Testis (tissue), 3 donors: Measurements from ENCODE around the gene CCL17. TPM values are rescaled to one million over a fixed set of nuclear protein-coding genes. Genes with fewer than 3 reads are reported as not detected.
"Not testable (repeated sequence)": the region's sequence is repeated elsewhere in the genome, so short reads cannot be mapped to it uniquely, and the experiment has no call there.

ENCODE experiments used
- DNase-seq: peaks from one replicate; pipeline ENCODE4 v3.0.0-alpha.2; 2019
- H3K27ac ChIP-seq, 2 donors: fragments of 200-600 bp; sonication (generic); one replicate each; pipeline ENCODE4 v1.5.1; 2019
- H3K27me3 ChIP-seq: fragments of 200-600 bp; sonication (generic); one replicate; pipeline ENCODE4 v1.5.1; 2019
- H3K36me3 ChIP-seq: fragments of 200-600 bp; sonication (generic); one replicate; pipeline ENCODE4 v1.5.1; 2017; ENCODE audit warnings: low read depth; ENCODE audit errors: missing control alignments
- H3K4me1 ChIP-seq: fragments of 200-600 bp; sonication (generic); one replicate; pipeline ENCODE4 v1.5.1; 2019
- H3K4me3 ChIP-seq, 2 donors: fragments of 200-600 bp; sonication (generic); one replicate each; pipeline ENCODE4 v1.5.1; 2017 to 2019
- H3K9me3 ChIP-seq: fragments of 200-600 bp; sonication (generic); one replicate; pipeline ENCODE4 v1.5.1; 2017
- CTCF ChIP-seq, 3 experiments: fragments of 450-650 bp in 2 of 3; fragments of 200-600 bp in 1 of 3; sonication (generic) in 1 of 3; IDR thresholded peaks; one replicate each; pipeline ENCODE4 v1.5.1; 2016 to 2019; ENCODE audit warnings: antibody characterized with exemption in 3 of 3, mild to moderate bottlenecking in 2 of 3, moderate library complexity in 1 of 3
- POLR2A ChIP-seq: fragments of 450-650 bp; IDR thresholded peaks from one replicate; pipeline ENCODE4 v1.6.1; 2017; ENCODE audit warnings: antibody characterized with exemption, mild to moderate bottlenecking, moderate library complexity
- WGBS, 2 donors: methylation state at CpG; one replicate each; pipeline ENCODE4 v1.1.5; 2018; 5-methylcytosine and 5-hydroxymethylcytosine counted together
- intact Hi-C: fragments of 100-400 bp; cut with DNase I; formaldehyde crosslinking; loops from one replicate; pipeline ENCODE4 v1.15.1; 2023; ENCODE audit warnings: low total_unique reads
- polyA plus RNA-seq: library from polyadenylated mRNA; stranded (reverse); fragments of 350-450 nt; fragmentation: Illumina TruSeq; extraction: RNeasy Lipid Tissue Mini Kit (QIAGEN cat#74804); gene quantifications from one replicate; pipeline ENCODE4 v1.2.3, GENCODE V29; 2014; ENCODE audit warnings: low read depth, low replicate concordance; ENCODE audit not compliant: insufficient read depth
- total RNA-seq, 2 donors: library from RNA; depleted of rRNA; stranded (reverse); fragments of >200 nt; gene quantifications; one replicate each; pipeline ENCODE4 v1.2.3, GENCODE V29; 2016

Gene CCL17
- total and polyA plus RNA-seq, 3 donors from 2014 or later = 0.81 to 4.0 TPM; not detected in 1

GRCh38 chr16:57373117-57373947, 31.2 kb upstream of the CCL17 start:
- no peaks in the 10 kb centered on the region for H3K36me3 ChIP-seq
- H3K4me3 ChIP-seq = peak overlapping the region; percentile 59 to 72
- peaks cover 25% of the 10 kb centered on the region for H3K4me1 ChIP-seq
- H3K27me3 ChIP-seq = no peaks in the 10 kb centered on the region
- no peaks in the 10 kb centered on the region for H3K9me3 ChIP-seq
- WGBS, 2 donors = 57 to 60% methylated on average over 3 to 9 of the region's 9 CpGs
- DNase-seq = no peak
- no peak for TF ChIP-seq CTCF (IDR thresholded peaks at IDR 0.05)
- no peak for TF ChIP-seq POLR2A
- intact Hi-C loops = loop anchor here (10.0 kb wide), 1 partner anchor 69 kb away; no protein-coding TSS in a partner anchor
- H3K27ac ChIP-seq = peak overlapping the region; percentile 88 to 91

- Histone ChIP-seq H3K4me1 (peaks cover 25% of the 10 kb centered on the region), H3K9me3 (no peaks in the 10 kb centered on the region), H3K27me3 (no peaks in the 10 kb centered on the region), H3K36me3 (no peaks in the 10 kb centered on the region), H3K4me3 (peak overlapping the region; percentile 59 to 72), H3K27ac (peak overlapping the region; percentile 22 to 91)
- DNase-seq = peak; percentile 47
- no peak for TF ChIP-seq CTCF (IDR thresholded peaks at IDR 0.05)
- TF ChIP-seq POLR2A = no peak
- 39 to 41% methylated on average over 9 of the region's 9 CpGs for WGBS, 2 donors
- intact Hi-C loops = loop anchor here (10.0 kb wide), 1 partner anchor 69 kb away; no protein-coding TSS in a partner anchor
Measured at GRCh38 chr16:57374067-57374534, 30.5 kb upstream of the CCL17 start.

- H3K27me3 ChIP-seq, H3K9me3 ChIP-seq, DNase-seq, H3K4me3 ChIP-seq, H3K36me3 ChIP-seq: not testable (repeated sequence)
- Histone ChIP-seq H3K4me1 (peaks cover 25% of the 10 kb centered on the region), H3K27ac (peak overlapping the region in 1 of 2 donors; percentile 91)
- intact Hi-C loops = loop anchor here (10.0 kb wide), 1 partner anchor 70 kb away; no protein-coding TSS in a partner anchor
- 84 to 87% methylated on average over 8 of the region's 8 CpGs for WGBS, 2 donors
Measured at GRCh38 chr16:57374925-57375465, 29.6 kb upstream of the CCL17 start.

- H3K36me3 ChIP-seq = no peaks in the 10 kb centered on the region
- peaks cover 27% of the 10 kb centered on the region for H3K4me1 ChIP-seq
Measured at GRCh38 chr16:57376313-57376818, 28.2 kb upstream of the CCL17 start.

More at GRCh38 chr16:57376313-57376818, 28.2 kb upstream of the CCL17 start:
- intact Hi-C loops = loop anchor here (10.0 kb wide), 1 partner anchor 72 kb away; no protein-coding TSS in a partner anchor
- Histone ChIP-seq H3K9me3 (no peaks in the 10 kb centered on the region), H3K27ac (no peak overlapping the region), H3K4me3 (no peak overlapping the region), H3K27me3 (no peaks in the 10 kb centered on the region)
- TF ChIP-seq CTCF (IDR thresholded peaks at IDR 0.05) (no peak), POLR2A (no peak)
- no peak for DNase-seq
- 86 to 93% methylated on average over 3 of the region's 3 CpGs for WGBS, 2 donors
